Neuronal stem cell (in vitro differentiated cells): ENCODE data around the gene DEFB108B. TPM values are rescaled to one million over a fixed set of nuclear protein-coding genes. Genes with fewer than 3 reads are reported as not detected.
A peak's percentile ranks its signal among the peaks of the same experiment; 100 is the strongest.
"Not testable (repeated sequence)": the region's sequence is repeated elsewhere in the genome, so short reads cannot be mapped to it uniquely, and the experiment has no call there.

Experiments used
- DNase-seq: peaks from one replicate; pipeline ENCODE4 v3.0.0-alpha.2; 2013; ENCODE audit warnings: low spot score
- H2AFZ ChIP-seq: one replicate; pipeline ENCODE4 v1.6.1; 2013; ENCODE audit warnings: mild to moderate bottlenecking, low read length, inconsistent platforms
- H2AK5ac ChIP-seq: 2 replicates; pipeline ENCODE4 v1.6.1; 2013; ENCODE audit warnings: low read depth, mild to moderate bottlenecking, inconsistent platforms, low read length, moderate library complexity, mixed read lengths
- H2BK120ac ChIP-seq: 2 replicates; pipeline ENCODE4 v1.6.1; 2013; ENCODE audit warnings: low read depth, mild to moderate bottlenecking, inconsistent platforms, low read length, moderate library complexity, mixed read lengths
- H2BK12ac ChIP-seq: one replicate; pipeline ENCODE4 v1.6.1; 2013; ENCODE audit warnings: low read length, inconsistent platforms
- H2BK15ac ChIP-seq: 2 replicates; pipeline ENCODE4 v1.6.1; 2013; ENCODE audit warnings: mild to moderate bottlenecking, low read length, inconsistent platforms, mixed read lengths
- H2BK5ac ChIP-seq: one replicate; pipeline ENCODE4 v1.6.1; 2013; ENCODE audit warnings: inconsistent platforms, mild to moderate bottlenecking, low read length, moderate library complexity
- H3K14ac ChIP-seq: one replicate; pipeline ENCODE4 v1.6.1; 2013; ENCODE audit warnings: low read length, inconsistent platforms
- H3K18ac ChIP-seq: 2 replicates; pipeline ENCODE4 v1.6.1; 2013; ENCODE audit warnings: low read length, inconsistent platforms
- H3K23ac ChIP-seq: 2 replicates; pipeline ENCODE4 v1.6.1; 2013; ENCODE audit warnings: low read depth, mild to moderate bottlenecking, mixed read lengths, low read length, inconsistent platforms; ENCODE audit not compliant: poor library complexity
- H3K27ac ChIP-seq: replicated peaks from 3 replicates; pipeline ENCODE4 v1.5.1; 2013; ENCODE audit warnings: low read length, inconsistent platforms
- H3K27me3 ChIP-seq, 3 experiments: 2 replicates each; pipeline ENCODE4 v1.6.1; 2013; ENCODE audit warnings: low read length in 3 of 3, mild to moderate bottlenecking in 2 of 3, inconsistent platforms in 1 of 3, low read depth in 1 of 3, mixed read lengths in 1 of 3, moderate library complexity in 1 of 3; ENCODE audit not compliant: control insufficient read depth in 3 of 3, insufficient read depth in 3 of 3
- H3K36me3 ChIP-seq, 2 donors: replicated peaks in 1 of 2; 2 replicates each; pipeline ENCODE4 v1.6.1; 2013; ENCODE audit warnings: low read length in 2 of 2; ENCODE audit not compliant: control insufficient read depth in 2 of 2, insufficient read depth in 2 of 2
- H3K4ac ChIP-seq: 2 replicates; pipeline ENCODE4 v1.6.1; 2013; ENCODE audit warnings: inconsistent platforms, mild to moderate bottlenecking, low read length, moderate library complexity
- H3K4me1 ChIP-seq, 2 donors: 1 replicate in 1 of 2; 2 replicates in 1 of 2; pipeline ENCODE4 v1.6.1; 2013; ENCODE audit warnings: low read length in 2 of 2, low read depth in 1 of 2; ENCODE audit not compliant: control insufficient read depth in 2 of 2, insufficient read depth in 1 of 2
- H3K4me2 ChIP-seq: one replicate; pipeline ENCODE4 v1.6.1; 2013; ENCODE audit warnings: mild to moderate bottlenecking, low read length, inconsistent platforms; ENCODE audit not compliant: insufficient read depth, poor library complexity, severe bottlenecking
- H3K4me3 ChIP-seq, 2 donors: 2 replicates each; pipeline ENCODE4 v1.5.1; 2013; ENCODE audit warnings: low read length in 2 of 2, mild to moderate bottlenecking in 2 of 2, inconsistent platforms in 1 of 2, moderate library complexity in 1 of 2
- H3K79me1 ChIP-seq: one replicate; pipeline ENCODE4 v1.6.1; 2013; ENCODE audit warnings: low read depth, mild to moderate bottlenecking, inconsistent platforms, low read length, moderate library complexity
- H3K9ac ChIP-seq: one replicate; pipeline ENCODE4 v1.6.1; 2013; ENCODE audit warnings: mild to moderate bottlenecking, low read depth, low read length, inconsistent platforms; ENCODE audit not compliant: poor library complexity
- H3K9me3 ChIP-seq, 2 donors: replicated peaks in 1 of 2; 2 replicates each; pipeline versions ENCODE3 to v1.6.1; 2013; ENCODE audit warnings: low read length in 2 of 2, mild to moderate bottlenecking in 2 of 2, inconsistent platforms in 1 of 2, low read depth in 1 of 2, mixed read lengths in 1 of 2, moderate library complexity in 1 of 2; ENCODE audit not compliant: control insufficient read depth in 2 of 2, insufficient read depth in 1 of 2
- H4K8ac ChIP-seq: one replicate; pipeline ENCODE4 v1.6.1; 2013; ENCODE audit warnings: low read depth, mild to moderate bottlenecking, inconsistent platforms, low read length, moderate library complexity
- H4K91ac ChIP-seq: one replicate; pipeline ENCODE4 v1.6.1; 2013; ENCODE audit warnings: low read length, low read depth, mild to moderate bottlenecking, inconsistent platforms; ENCODE audit not compliant: poor library complexity
- WGBS, 2 donors: extraction: QIAGEN DNeasy Blood & Tissue Kit; methylation state at CpG; one replicate each; pipeline ENCODE4 v1.1.7; 2013; ENCODE audit warnings: missing lambda C conversion rate in 2 of 2, mixed read lengths in 1 of 2; ENCODE audit not compliant: insufficient read length in 2 of 2, insufficient replicate concordance in 1 of 2; ENCODE audit errors: extremely low coverage in 2 of 2; 5-methylcytosine and 5-hydroxymethylcytosine counted together
- polyA plus RNA-seq, 2 experiments: library from polyadenylated mRNA; stranded (reverse); fragments of 200-250 nt; gene quantifications; one replicate each; pipeline ENCODE4 v1.2.3, GENCODE V29; 2013

Gene DEFB108B, protein sequence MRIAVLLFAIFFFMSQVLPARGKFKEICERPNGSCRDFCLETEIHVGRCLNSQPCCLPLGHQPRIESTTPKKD
- polyA plus RNA-seq (2013, experiment 1 of 2): not detected
- not detected for polyA plus RNA-seq (2013, experiment 2 of 2)

DNA sequence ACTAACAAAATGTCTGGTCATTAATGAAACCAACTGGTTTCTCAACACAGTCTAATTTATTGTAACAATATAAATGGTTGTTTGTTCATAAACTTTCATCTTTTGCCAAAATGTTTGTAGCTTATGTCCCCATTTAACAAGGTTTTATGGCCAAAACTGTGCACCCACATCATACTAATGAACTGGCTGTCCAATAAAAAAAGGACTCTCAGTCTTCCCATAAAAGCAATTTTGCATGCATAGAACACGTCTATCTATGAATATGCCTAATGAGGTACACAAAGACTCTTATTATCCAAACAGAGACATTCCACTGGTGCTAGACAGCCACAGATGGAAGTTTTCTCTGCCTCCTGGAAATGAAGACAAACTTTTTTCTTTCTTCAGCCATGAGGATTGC is at the start of gene DEFB108B:
Gene DEFB108B (plus strand): TSS at position 390 of the 400 bp plus-strand sequence. CDS start 0 bp downstream, at position 390.
- not testable (repeated sequence) for H2AK5ac ChIP-seq, H3K27me3 ChIP-seq, H3K18ac ChIP-seq, H3K4ac ChIP-seq, H4K91ac ChIP-seq, H2BK12ac ChIP-seq, H2AFZ ChIP-seq, H3K79me1 ChIP-seq, DNase-seq, H4K8ac ChIP-seq, H3K4me1 ChIP-seq, H3K36me3 ChIP-seq, H3K4me2 ChIP-seq, H2BK15ac ChIP-seq, H3K23ac ChIP-seq, H2BK5ac ChIP-seq, H3K4me3 ChIP-seq, H3K14ac ChIP-seq, H3K9me3 ChIP-seq, H2BK120ac ChIP-seq, H3K27ac ChIP-seq, H3K9ac ChIP-seq
- no CpG with 5 or more reads among the region's 1 CpG for WGBS, 2 donors

DNA sequence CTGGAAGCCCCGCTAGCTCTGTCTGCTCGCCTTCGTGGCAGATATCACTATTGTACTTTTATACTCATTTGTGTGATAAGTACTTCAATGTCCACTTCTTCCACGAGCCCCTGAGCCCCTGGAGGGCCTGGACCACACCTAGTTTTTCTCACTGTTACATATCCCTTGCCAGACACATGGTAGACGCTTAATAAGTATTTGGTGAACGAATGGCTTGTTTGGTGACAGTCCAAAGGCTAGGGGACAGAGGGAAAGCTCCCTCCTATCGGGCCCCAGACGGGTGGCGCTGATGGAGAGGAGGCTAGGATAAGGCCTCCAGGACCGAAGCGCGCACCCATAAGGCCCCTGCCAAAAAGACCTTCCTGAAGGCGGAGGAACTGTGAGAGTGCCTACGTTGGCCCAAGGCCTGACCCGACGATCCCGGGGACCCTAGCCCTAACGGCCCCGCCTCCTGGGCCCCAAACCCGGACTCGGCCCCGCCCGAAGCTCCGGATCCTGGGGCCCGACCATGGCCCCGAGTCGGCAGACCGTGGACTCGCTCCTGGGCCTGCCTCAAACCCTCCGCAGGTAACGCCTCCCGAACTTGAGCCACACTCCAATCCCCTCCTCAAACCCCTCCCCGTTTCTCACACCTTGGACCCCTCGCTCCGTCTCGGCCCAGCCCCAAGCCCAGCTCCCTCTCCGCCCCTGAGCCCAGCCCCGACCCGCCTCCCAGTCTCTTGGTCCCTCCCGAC is 46.7 kb upstream of the DEFB108B start:
- peak; percentile 84 for DNase-seq
- H3K79me1 ChIP-seq, H3K27ac ChIP-seq: not testable (repeated sequence)

DNA sequence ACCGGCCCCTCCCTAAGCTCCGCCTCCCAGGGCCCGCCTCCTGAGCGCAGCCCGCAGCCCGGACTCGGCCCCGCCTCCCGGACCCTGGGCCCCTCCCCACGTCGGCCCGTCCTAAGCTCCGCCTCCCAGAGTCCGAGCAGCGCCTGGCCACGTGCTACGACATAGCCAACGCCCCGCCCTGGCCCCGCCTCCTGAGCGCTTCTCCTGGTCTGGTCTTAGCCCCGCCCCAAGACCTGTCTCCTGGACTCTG is 46.2 kb upstream of the DEFB108B start:
- H3K4me2 ChIP-seq: peak overlapping the region; percentile 40
- H2BK5ac ChIP-seq, H2BK120ac ChIP-seq, H3K27ac ChIP-seq, H3K36me3 ChIP-seq, H3K27me3 ChIP-seq, H3K4ac ChIP-seq, H3K18ac ChIP-seq, H4K8ac ChIP-seq, H2BK15ac ChIP-seq, H4K91ac ChIP-seq, H3K9ac ChIP-seq, H3K14ac ChIP-seq, H2BK12ac ChIP-seq, H3K23ac ChIP-seq, H3K79me1 ChIP-seq, H3K9me3 ChIP-seq, H2AK5ac ChIP-seq, H3K4me1 ChIP-seq: not testable (repeated sequence)
- peak overlapping the region; percentile 100 for H2AFZ ChIP-seq
- H3K4me3 ChIP-seq: peak overlapping the region; percentile 78 to 88
- WGBS, 2 donors: no CpG with 5 or more reads among the region's 22 CpGs
- peak; percentile 98 for DNase-seq

More for the DNA sequence above, 46.7 kb upstream of the DEFB108B start:
- H3K14ac ChIP-seq, H4K8ac ChIP-seq, H3K4ac ChIP-seq, H3K23ac ChIP-seq, H2AK5ac ChIP-seq, H3K18ac ChIP-seq, H2BK12ac ChIP-seq, H2BK120ac ChIP-seq, H3K9me3 ChIP-seq, H3K4me1 ChIP-seq, H2BK15ac ChIP-seq, H3K27me3 ChIP-seq, H4K91ac ChIP-seq, H2BK5ac ChIP-seq, H3K36me3 ChIP-seq, H3K9ac ChIP-seq: not testable (repeated sequence)
- Histone ChIP-seq H3K4me3 (peak overlapping the region; percentile 78 to 81), H2AFZ (peak overlapping the region; percentile 100), H3K4me2 (peak overlapping the region; percentile 66)
- WGBS, 2 donors: no CpG with 5 or more reads among the region's 40 CpGs

DNA sequence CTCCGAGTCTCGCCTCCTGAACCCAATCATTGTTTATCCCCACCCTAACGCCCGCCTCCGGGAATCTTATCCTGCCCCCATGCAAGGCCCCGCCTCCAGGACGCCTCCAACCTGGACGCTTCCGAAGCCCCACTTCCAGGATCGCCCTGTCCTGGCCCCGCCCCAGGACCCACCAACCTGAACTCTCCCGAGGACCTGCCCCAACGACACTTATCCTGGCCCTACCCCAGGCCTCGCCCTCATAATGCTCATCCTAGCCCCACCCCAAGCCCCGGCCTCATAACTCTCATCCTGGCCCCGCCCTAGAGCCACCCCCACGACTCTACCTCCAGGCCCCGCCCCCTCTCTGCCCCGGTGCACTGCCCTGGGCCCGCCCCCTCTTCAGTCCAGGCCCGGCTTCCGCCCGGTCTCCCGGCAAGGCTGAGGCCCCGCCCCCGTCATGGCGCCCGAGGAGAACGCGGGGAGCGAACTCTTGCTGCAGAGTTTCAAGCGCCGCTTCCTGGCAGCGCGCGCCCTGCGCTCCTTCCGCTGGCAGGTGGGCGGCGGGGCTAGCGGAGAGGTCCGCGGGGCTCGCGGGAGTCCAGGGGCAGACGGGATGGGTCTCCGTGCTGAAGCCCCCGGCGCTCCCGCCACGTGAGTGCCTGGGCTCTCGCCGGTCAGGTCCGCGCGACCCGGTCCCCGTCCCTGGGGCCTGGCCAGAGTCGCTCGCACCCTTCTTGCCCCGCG is 45.7 kb upstream of the DEFB108B start:
- no peak overlapping the region for H2BK5ac ChIP-seq
- H3K4me1 ChIP-seq: no peaks in the 10 kb centered on the region
- H3K14ac ChIP-seq: peak overlapping the region; percentile 82
- no peak overlapping the region for H4K8ac ChIP-seq
- no CpG with 5 or more reads among the region's 62 CpGs for WGBS, 2 donors
- no peak overlapping the region for H2AK5ac ChIP-seq
- H2BK15ac ChIP-seq: no peak overlapping the region
- H3K4me2 ChIP-seq: peak overlapping the region; percentile 54
- no peak overlapping the region for H4K91ac ChIP-seq
- H3K27me3 ChIP-seq: no peaks in the 10 kb centered on the region
- peak overlapping the region; percentile 81 for H3K9ac ChIP-seq
- H2BK12ac ChIP-seq: no peak overlapping the region
- H3K18ac ChIP-seq: peak overlapping the region; percentile 87
- no peaks in the 10 kb centered on the region for H3K36me3 ChIP-seq
- no peak overlapping the region for H2BK120ac ChIP-seq
- H3K27ac ChIP-seq: peak overlapping the region; percentile 80
- no peak overlapping the region for H3K4ac ChIP-seq
- H2AFZ ChIP-seq: peak overlapping the region; percentile 100
- no peaks in the 10 kb centered on the region for H3K79me1 ChIP-seq
- peak overlapping the region; percentile 43 for H3K23ac ChIP-seq
- no peaks in the 10 kb centered on the region for H3K9me3 ChIP-seq
- DNase-seq: peak; percentile 92
- H3K4me3 ChIP-seq: peak overlapping the region; percentile 78 to 92
